GM19395 (cell line): ENCODE measurements around the gene PLEKHA6.
"Not testable (repeated sequence)": the region's sequence is repeated elsewhere in the genome, so short reads cannot be mapped to it uniquely, and the experiment has no call there.

Source experiments
- ATAC-seq: cut with Tn5 transposase; IDR thresholded peaks from one replicate; pipeline ENCODE4 v1.9.1; 2021; ENCODE audit warnings: mild to moderate bottlenecking, moderate library complexity; ENCODE audit not compliant: unreplicated experiment

The PLEKHA6 gene

GRCh38 chr1:204337583-204337982 is 22.1 kb downstream of the PLEKHA6 start:
- no peak for ATAC-seq

GRCh38 chr1:204337036-204337429 is 22.7 kb downstream of the PLEKHA6 start:
- ATAC-seq = no peak

- ATAC-seq = no peak
Measured at GRCh38 chr1:204336421-204337035, 23.2 kb downstream of the PLEKHA6 start.

- ATAC-seq = no peak
Measured at GRCh38 chr1:204335533-204335932, 24.2 kb downstream of the PLEKHA6 start.

GRCh38 chr1:204335085-204335484 is 24.6 kb downstream of the PLEKHA6 start:
- no peak for ATAC-seq

GRCh38 chr1:204334455-204334854 is 25.3 kb downstream of the PLEKHA6 start:
- ATAC-seq = no peak

- ATAC-seq = no peak
Measured at GRCh38 chr1:204333427-204333826, 26.3 kb downstream of the PLEKHA6 start.

GRCh38 chr1:204331847-204332487 is 27.8 kb downstream of the PLEKHA6 start:
- ATAC-seq = no peak

- ATAC-seq = no peak
Measured at GRCh38 chr1:204331275-204331674, 28.5 kb downstream of the PLEKHA6 start.

GRCh38 chr1:204327870-204328269 is 31.9 kb downstream of the PLEKHA6 start:
- ATAC-seq = not testable (repeated sequence)

- no peak for ATAC-seq
Measured at GRCh38 chr1:204327359-204327758, 32.4 kb downstream of the PLEKHA6 start.

GRCh38 chr1:204326771-204327300 is 32.9 kb downstream of the PLEKHA6 start:
- no peak for ATAC-seq

GRCh38 chr1:204325944-204326343 is 33.8 kb downstream of the PLEKHA6 start:
- no peak for ATAC-seq

- no peak for ATAC-seq
Measured at GRCh38 chr1:204323887-204324286, 35.8 kb downstream of the PLEKHA6 start.

GRCh38 chr1:204322339-204322868 is 37.3 kb downstream of the PLEKHA6 start:
- no peak for ATAC-seq

- no peak for ATAC-seq
Measured at GRCh38 chr1:204321665-204322064, 38.1 kb downstream of the PLEKHA6 start.

- ATAC-seq = no peak
Measured at GRCh38 chr1:204321051-204321450, 38.7 kb downstream of the PLEKHA6 start.

- ATAC-seq = no peak
Measured at GRCh38 chr1:204320382-204320804, 39.3 kb downstream of the PLEKHA6 start.

GRCh38 chr1:204319462-204319861 is 40.3 kb downstream of the PLEKHA6 start:
- no peak for ATAC-seq

- ATAC-seq = no peak
Measured at GRCh38 chr1:204319027-204319426, 40.7 kb downstream of the PLEKHA6 start.

- ATAC-seq = no peak
Measured at GRCh38 chr1:204318324-204318723, 41.4 kb downstream of the PLEKHA6 start.

- no peak for ATAC-seq
Measured at GRCh38 chr1:204317170-204317569, 42.6 kb downstream of the PLEKHA6 start.
